Mesodermal cell (in vitro differentiated cells): ENCODE results near the gene SGSM2.

ENCODE experiments used
- H3K27ac ChIP-seq: 2 replicates; pipeline ENCODE4 v1.7.0; 2013; ENCODE audit warnings: mild to moderate bottlenecking, low read depth, low read length, moderate library complexity; ENCODE audit not compliant: severe bottlenecking
- H3K36me3 ChIP-seq: 2 replicates; pipeline ENCODE4 v1.7.1; 2013; ENCODE audit warnings: mild to moderate bottlenecking, low read length, moderate library complexity; ENCODE audit not compliant: control insufficient read depth, insufficient read depth
- H3K4me1 ChIP-seq: one replicate; pipeline ENCODE4 v1.7.1; 2013; ENCODE audit warnings: mild to moderate bottlenecking, low read length; ENCODE audit not compliant: insufficient read depth, control insufficient read depth, poor library complexity, severe bottlenecking
- H3K4me3 ChIP-seq: 2 replicates; pipeline ENCODE4 v1.7.0; 2013; ENCODE audit warnings: low read length, control low read depth, mild to moderate bottlenecking; ENCODE audit not compliant: insufficient read depth, poor library complexity, severe bottlenecking; ENCODE audit errors: extremely low read depth
- H3K9me3 ChIP-seq: 2 replicates; pipeline ENCODE4 v1.7.1; 2013; ENCODE audit warnings: mild to moderate bottlenecking, low read length, moderate library complexity; ENCODE audit not compliant: control insufficient read depth
- WGBS, 2 experiments: methylation state at CpG; one replicate each; pipeline ENCODE4 v1.1.5; 2013; ENCODE audit warnings: missing lambda C conversion rate in 2 of 2; ENCODE audit not compliant: insufficient coverage in 2 of 2; 5-methylcytosine and 5-hydroxymethylcytosine counted together

Gene SGSM2

GRCh38 chr17:2410951-2411350, 73.7 kb downstream of the SGSM2 start:
- no peaks in the 10 kb centered on the region for H3K9me3 ChIP-seq
- H3K27ac ChIP-seq = no peak overlapping the region
- no peak overlapping the region for H3K4me3 ChIP-seq
- H3K36me3 ChIP-seq = peaks cover 41% of the 10 kb centered on the region
- H3K4me1 ChIP-seq = peaks cover 19% of the 10 kb centered on the region
- WGBS, 2 experiments = 94 to 99% methylated on average over 7 of the region's 7 CpGs

- Histone ChIP-seq H3K27ac (peak overlapping the region; percentile 53), H3K4me1 (peaks cover 7% of the 10 kb centered on the region)
- WGBS, 2 experiments = 31 to 60% methylated on average over 1 to 2 of the region's 2 CpGs
Measured at GRCh38 chr17:2412561-2413021, 75.3 kb downstream of the SGSM2 start.

GRCh38 chr17:2414446-2415064, 77.3 kb downstream of the SGSM2 start:
- no peaks in the 10 kb centered on the region for H3K9me3 ChIP-seq
- WGBS, 2 experiments = 94 to 95% methylated on average over 21 to 22 of the region's 22 CpGs
- H3K4me1 ChIP-seq = peaks cover 4% of the 10 kb centered on the region
- peaks cover 57% of the 10 kb centered on the region for H3K36me3 ChIP-seq
- no peak overlapping the region for H3K4me3 ChIP-seq
- no peak overlapping the region for H3K27ac ChIP-seq

More at GRCh38 chr17:2412561-2413021, 75.3 kb downstream of the SGSM2 start:
- H3K9me3 ChIP-seq = no peaks in the 10 kb centered on the region
- H3K36me3 ChIP-seq = peaks cover 41% of the 10 kb centered on the region
- no peak overlapping the region for H3K4me3 ChIP-seq

GRCh38 chr17:2415081-2415480, 77.8 kb downstream of the SGSM2 start:
- H3K36me3 ChIP-seq = peaks cover 61% of the 10 kb centered on the region

GRCh38 chr17:2416010-2416734, 78.9 kb downstream of the SGSM2 start:
- 38 to 46% methylated on average over 15 to 16 of the region's 19 CpGs for WGBS, 2 experiments
- H3K36me3 ChIP-seq = peaks cover 66% of the 10 kb centered on the region
- no peak overlapping the region for H3K4me3 ChIP-seq
- H3K9me3 ChIP-seq = no peaks in the 10 kb centered on the region
- peak overlapping the region; percentile 64 for H3K27ac ChIP-seq
- H3K4me1 ChIP-seq = peaks cover 6% of the 10 kb centered on the region

More at GRCh38 chr17:2415081-2415480, 77.8 kb downstream of the SGSM2 start:
- Histone ChIP-seq H3K9me3 (no peaks in the 10 kb centered on the region), H3K4me3 (no peak overlapping the region), H3K27ac (no peak overlapping the region), H3K4me1 (peaks cover 6% of the 10 kb centered on the region)
- 90 to 100% methylated on average over 2 to 4 of the region's 9 CpGs for WGBS, 2 experiments

GRCh38 chr17:2418572-2418971, 81.3 kb downstream of the SGSM2 start:
- H3K4me1 ChIP-seq = peaks cover 6% of the 10 kb centered on the region
- H3K36me3 ChIP-seq = peaks cover 64% of the 10 kb centered on the region
- H3K9me3 ChIP-seq = no peaks in the 10 kb centered on the region
- WGBS, 2 experiments = 77 to 98% methylated on average over 4 to 6 of the region's 7 CpGs
- no peak overlapping the region for H3K4me3 ChIP-seq
- H3K27ac ChIP-seq = no peak overlapping the region

GRCh38 chr17:2419486-2419885, 82.2 kb downstream of the SGSM2 start:
- Histone ChIP-seq H3K4me3 (no peak overlapping the region), H3K4me1 (peaks cover 6% of the 10 kb centered on the region), H3K36me3 (peaks cover 54% of the 10 kb centered on the region), H3K9me3 (no peaks in the 10 kb centered on the region), H3K27ac (no peak overlapping the region)
- 89 to 95% methylated on average over 3 of the region's 6 CpGs for WGBS, 2 experiments

GRCh38 chr17:2420176-2420575, 82.9 kb downstream of the SGSM2 start:
- no peaks in the 10 kb centered on the region for H3K9me3 ChIP-seq
- H3K4me3 ChIP-seq = no peak overlapping the region
- no peak overlapping the region for H3K27ac ChIP-seq
- peaks cover 52% of the 10 kb centered on the region for H3K36me3 ChIP-seq
- H3K4me1 ChIP-seq = peaks cover 6% of the 10 kb centered on the region
- WGBS, 2 experiments = 92 to 97% methylated on average over 10 to 12 of the region's 12 CpGs

- H3K36me3 ChIP-seq = peaks cover 57% of the 10 kb centered on the region
- H3K27ac ChIP-seq = no peak overlapping the region
- no peak overlapping the region for H3K4me3 ChIP-seq
- no peaks in the 10 kb centered on the region for H3K9me3 ChIP-seq
- peaks cover 2% of the 10 kb centered on the region for H3K4me1 ChIP-seq
- 93 to 94% methylated on average over 25 of the region's 27 CpGs for WGBS, 2 experiments
Measured at GRCh38 chr17:2421315-2422147, 84.2 kb downstream of the SGSM2 start.

GRCh38 chr17:2423271-2423670, 86.0 kb downstream of the SGSM2 start:
- WGBS, 2 experiments = 97 to 100% methylated on average over 2 to 5 of the region's 6 CpGs
- no peaks in the 10 kb centered on the region for H3K9me3 ChIP-seq
- peaks cover 53% of the 10 kb centered on the region for H3K36me3 ChIP-seq
- no peak overlapping the region for H3K4me3 ChIP-seq
- no peak overlapping the region for H3K27ac ChIP-seq
- H3K4me1 ChIP-seq = peaks cover 2% of the 10 kb centered on the region
